Suprapubic skin (tissue), 3 donors: ENCODE results near the gene ANTXR1.

ENCODE experiments used
- EP300 ChIP-seq: sonication (generic); formaldehyde crosslinking; IDR thresholded peaks from one replicate; pipeline ENCODE4 v1.6.1; 2017; ENCODE audit warnings: antibody characterized with exemption
- POLR2A ChIP-seq, 2 donors: fragments of 450-650 bp; IDR thresholded peaks; one replicate each; pipeline ENCODE4 v1.6.1; 2017; ENCODE audit warnings: antibody characterized with exemption in 2 of 2, mild to moderate bottlenecking in 2 of 2, moderate library complexity in 2 of 2
- TF ChIP-seq, protein P1 (sequence below), 2 donors: fragments of 200-600 bp in 1 of 2; fragments of 450-650 bp in 1 of 2; sonication (generic) in 1 of 2; IDR thresholded peaks; one replicate each; pipeline ENCODE4 v1.5.1; 2016 to 2019; ENCODE audit warnings: antibody characterized with exemption in 2 of 2, mild to moderate bottlenecking in 1 of 2, moderate library complexity in 1 of 2

DNA sequence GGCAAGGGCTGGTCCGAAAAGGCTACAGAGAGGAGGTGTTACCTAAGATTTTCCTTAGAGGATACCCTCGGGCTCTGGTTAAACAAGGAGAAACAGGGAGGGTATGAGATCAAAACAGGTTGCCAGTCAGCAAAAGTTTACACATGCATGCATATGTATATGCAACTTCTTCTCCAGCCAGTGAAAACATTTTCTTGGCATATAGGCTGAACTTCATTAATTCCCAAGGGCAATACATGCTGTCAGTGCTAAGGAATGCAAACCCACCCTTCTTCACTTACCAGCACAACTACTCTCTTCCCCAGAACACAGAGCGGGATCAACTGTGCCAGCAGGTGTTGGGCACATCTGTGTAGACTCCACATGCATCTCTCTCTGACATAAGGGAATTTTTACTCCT is 198.1 kb downstream of the ANTXR1 start:
- TF ChIP-seq, protein P1, sequence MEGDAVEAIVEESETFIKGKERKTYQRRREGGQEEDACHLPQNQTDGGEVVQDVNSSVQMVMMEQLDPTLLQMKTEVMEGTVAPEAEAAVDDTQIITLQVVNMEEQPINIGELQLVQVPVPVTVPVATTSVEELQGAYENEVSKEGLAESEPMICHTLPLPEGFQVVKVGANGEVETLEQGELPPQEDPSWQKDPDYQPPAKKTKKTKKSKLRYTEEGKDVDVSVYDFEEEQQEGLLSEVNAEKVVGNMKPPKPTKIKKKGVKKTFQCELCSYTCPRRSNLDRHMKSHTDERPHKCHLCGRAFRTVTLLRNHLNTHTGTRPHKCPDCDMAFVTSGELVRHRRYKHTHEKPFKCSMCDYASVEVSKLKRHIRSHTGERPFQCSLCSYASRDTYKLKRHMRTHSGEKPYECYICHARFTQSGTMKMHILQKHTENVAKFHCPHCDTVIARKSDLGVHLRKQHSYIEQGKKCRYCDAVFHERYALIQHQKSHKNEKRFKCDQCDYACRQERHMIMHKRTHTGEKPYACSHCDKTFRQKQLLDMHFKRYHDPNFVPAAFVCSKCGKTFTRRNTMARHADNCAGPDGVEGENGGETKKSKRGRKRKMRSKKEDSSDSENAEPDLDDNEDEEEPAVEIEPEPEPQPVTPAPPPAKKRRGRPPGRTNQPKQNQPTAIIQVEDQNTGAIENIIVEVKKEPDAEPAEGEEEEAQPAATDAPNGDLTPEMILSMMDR (IDR thresholded peaks at IDR 0.05): no peak
- no peak for TF ChIP-seq EP300
- TF ChIP-seq POLR2A (IDR thresholded peaks at IDR 0.05): no peak
